HG03571 (cell line): Measurements from ENCODE around the gene SHC4.
"Not testable (repeated sequence)": the region's sequence is repeated elsewhere in the genome, so short reads cannot be mapped to it uniquely, and the experiment has no call there.

Experiments
- ATAC-seq: cut with Tn5 transposase; IDR thresholded peaks from one replicate; pipeline ENCODE4 v1.9.1; 2021; ENCODE audit not compliant: unreplicated experiment

SHC4 gene

GRCh38 chr15:48928877-48929538 is 34.7 kb downstream of the SHC4 start:
- ATAC-seq, result no peak

GRCh38 chr15:48925714-48926223 is 38.0 kb downstream of the SHC4 start:
- no peak for ATAC-seq

DNA sequence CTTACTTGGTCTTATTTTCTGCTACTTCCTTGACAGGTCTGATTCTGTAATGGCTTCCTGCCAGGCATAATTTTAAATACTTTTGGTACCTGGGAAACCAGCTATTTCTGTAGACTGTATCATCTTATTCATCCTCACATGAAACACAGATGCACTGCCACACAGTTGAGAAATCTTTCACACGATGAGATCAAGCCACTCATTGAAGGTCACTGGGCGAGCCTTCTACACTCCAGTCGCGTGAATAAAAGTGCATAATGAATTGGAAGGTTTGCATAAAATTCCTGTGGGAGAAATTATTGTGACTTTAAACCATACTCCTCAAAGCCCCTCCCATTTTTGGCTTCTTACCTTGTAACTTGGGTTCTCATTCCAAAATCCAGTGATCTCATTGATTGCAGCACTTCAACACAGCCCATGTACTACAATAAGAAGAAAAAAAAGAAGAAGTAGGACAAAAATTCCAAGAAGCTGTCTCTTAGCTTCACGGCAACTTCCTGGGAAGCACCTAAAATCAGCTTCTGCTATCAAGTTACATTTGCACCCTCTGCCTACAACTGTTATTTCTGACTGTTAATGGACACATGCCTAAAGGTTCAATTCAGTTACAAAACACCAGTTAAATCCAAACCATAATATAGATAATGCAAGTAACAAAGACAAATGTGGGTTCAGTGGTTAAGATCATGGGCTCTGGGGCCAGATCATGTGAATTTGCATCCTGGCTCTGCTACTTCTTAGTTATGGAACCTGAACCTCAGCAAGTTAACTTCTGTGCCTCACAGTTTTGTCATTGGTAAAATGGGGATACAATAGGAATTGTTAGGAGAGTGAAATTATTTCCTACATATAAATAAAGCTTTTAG is 39.0 kb downstream of the SHC4 start:
- ATAC-seq, result no peak

- ATAC-seq, result no peak
Observed at GRCh38 chr15:48922046-48922445, 41.7 kb downstream of the SHC4 start.

DNA sequence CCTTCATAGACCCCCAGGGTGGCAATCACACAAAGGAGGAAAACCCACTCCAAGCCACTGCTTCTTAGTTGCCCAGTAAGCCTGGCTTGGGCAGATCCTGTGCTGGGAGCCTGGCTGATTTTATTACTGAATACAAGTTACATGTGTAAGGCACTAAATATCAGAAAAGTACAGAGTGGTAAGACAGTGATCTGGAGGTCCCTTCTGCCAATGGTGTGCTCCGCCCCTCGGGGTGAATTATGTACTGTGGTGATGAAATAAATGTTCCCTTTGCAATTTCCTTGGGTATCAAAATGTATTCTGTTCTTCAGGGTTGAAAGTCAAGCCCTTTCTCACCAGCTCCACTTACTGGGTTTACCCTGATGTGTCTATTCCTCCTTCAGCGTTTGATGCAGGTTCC is 47.0 kb downstream of the SHC4 start:
- ATAC-seq, result no peak

- ATAC-seq, result no peak
Observed at GRCh38 chr15:48915861-48916260, 47.9 kb downstream of the SHC4 start.

DNA sequence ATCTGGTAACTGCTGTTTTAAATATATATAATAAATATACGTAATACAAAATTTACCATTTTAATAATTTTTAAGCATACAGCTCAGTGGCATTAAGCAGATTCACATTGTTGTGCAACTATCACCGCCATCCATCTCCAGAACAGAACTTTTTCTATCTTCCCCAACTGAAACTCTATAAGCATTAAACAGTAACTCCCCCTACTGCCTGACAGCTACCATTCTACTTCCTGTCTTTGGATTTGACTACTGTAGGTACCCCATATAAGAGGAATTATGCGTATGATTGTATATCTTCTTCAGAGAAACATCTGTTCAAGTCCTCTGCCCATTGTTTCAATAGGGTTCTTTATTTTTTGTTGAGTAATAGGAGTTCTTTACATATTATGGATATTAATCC is 49.0 kb downstream of the SHC4 start:
- no peak for ATAC-seq

DNA sequence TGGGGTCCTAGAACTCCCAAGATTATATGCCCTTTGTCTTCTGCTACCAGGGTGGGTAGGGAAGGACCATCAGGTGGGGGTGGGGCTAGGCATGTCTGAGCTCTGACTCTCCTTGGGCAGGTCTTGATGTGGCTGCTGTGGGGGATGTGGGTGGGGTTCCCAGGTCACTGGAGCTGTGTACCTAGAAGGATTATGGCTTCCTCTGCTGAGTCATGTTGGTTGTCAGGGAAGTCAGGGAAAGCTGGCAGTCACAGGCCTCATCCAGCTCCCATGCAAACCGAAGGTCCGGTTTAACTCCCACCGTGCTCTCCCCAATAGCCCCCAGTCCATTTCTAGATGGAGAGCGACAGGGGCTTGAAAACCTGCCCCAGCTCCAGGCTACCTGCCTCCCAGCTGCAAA is 50.6 kb downstream of the SHC4 start:
- no peak for ATAC-seq

DNA sequence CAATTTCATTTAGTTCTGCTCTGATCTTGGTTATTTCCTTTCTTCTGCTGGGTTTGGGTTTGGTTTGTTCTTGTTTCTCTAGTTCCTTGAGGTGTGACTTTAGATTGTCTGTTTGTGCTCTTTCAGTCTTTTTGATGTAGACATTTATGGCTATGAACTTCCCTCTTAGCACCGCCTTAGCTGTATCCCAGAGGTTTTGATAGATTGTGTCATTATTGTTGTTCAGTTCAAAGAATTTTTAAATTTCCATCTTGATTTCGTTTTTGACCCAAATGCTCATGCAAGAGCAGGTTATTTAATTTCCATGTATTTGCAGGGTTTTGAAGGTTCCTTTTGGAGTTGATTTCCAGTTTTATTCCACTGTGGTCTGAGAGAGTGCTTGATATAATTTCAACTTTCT is 53.2 kb downstream of the SHC4 start:
- not testable (repeated sequence) for ATAC-seq

DNA sequence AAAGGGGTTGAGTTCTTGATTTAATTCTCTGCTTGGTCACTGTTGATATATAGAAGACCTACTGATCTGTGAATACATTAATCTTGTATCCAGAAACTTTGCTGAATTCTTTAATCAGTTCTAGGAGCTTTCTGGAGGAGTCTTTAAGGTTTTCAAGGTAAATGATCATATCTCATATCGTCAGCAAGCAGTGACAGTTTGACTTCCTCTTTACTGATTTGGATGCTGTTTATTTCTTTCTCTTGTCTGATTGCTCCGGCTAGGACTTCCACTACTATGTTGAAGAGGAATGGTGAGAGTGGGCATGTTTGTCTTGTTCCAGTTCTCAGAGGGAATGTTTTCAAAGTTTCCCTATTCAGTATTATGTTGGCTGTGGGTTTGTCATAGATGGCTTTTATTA is 54.4 kb downstream of the SHC4 start:
- not testable (repeated sequence) for ATAC-seq

DNA sequence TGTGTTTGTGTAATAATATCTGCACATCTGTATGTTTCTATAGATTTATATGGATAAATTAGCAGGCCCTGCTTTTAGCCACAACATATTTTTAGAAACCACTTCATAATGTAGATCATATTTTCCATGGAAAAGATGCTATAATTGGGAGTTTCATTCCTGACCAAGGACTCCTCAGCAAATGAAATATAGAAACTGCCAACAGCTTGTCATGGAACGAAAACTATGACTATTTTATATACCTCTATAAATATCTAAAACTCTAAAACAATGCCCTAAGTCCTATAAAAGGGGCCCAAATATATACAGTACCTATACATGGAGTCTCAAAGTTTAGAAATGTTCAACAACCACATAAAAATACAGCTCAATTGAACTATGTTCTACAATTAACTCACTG is 57.9 kb downstream of the SHC4 start:
- ATAC-seq, result no peak

DNA sequence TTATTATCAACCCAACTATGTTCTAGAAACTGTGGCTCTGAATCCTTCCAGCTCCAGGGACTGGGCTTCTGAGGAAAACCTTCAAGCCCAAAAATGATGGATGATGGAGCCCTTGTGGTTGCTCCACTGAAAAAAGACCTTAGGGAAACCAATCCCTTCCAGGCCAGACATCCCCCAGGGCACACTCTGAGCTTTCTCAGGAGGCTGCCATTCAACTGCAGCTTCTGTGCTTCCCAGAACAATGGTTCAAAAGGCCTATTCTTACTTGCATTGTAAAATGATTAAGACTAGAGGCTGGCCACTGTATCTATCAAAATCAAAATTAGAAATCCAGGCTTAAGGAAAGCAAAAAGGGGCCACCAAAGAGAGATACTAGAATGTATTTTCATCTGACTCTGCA is 58.5 kb downstream of the SHC4 start:
- ATAC-seq, result no peak

- ATAC-seq, result no peak
Observed at GRCh38 chr15:48904758-48905157, 59.0 kb downstream of the SHC4 start.

- no peak for ATAC-seq
Observed at GRCh38 chr15:48899793-48900192, 63.9 kb downstream of the SHC4 start.

GRCh38 chr15:48898446-48898845 is 65.3 kb downstream of the SHC4 start:
- no peak for ATAC-seq

DNA sequence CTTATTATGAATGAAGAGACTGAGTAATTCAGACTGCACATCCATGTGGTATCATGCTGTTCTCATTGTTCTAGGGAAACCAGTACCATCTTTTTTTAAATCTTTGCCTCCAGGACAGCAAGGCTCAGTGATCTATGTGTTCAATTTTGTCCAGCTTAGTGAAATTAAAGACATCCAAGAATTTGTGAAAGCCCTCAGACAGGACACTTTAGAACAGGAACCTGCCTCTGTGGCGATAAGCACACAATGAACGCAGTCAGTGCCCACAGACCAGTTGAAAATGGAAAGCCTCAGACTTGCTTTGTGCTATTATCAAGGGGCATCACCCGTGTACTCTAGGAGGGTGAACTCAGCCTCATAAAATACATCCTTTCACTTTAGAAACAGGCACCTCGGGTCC is 65.7 kb downstream of the SHC4 start:
- no peak for ATAC-seq

DNA sequence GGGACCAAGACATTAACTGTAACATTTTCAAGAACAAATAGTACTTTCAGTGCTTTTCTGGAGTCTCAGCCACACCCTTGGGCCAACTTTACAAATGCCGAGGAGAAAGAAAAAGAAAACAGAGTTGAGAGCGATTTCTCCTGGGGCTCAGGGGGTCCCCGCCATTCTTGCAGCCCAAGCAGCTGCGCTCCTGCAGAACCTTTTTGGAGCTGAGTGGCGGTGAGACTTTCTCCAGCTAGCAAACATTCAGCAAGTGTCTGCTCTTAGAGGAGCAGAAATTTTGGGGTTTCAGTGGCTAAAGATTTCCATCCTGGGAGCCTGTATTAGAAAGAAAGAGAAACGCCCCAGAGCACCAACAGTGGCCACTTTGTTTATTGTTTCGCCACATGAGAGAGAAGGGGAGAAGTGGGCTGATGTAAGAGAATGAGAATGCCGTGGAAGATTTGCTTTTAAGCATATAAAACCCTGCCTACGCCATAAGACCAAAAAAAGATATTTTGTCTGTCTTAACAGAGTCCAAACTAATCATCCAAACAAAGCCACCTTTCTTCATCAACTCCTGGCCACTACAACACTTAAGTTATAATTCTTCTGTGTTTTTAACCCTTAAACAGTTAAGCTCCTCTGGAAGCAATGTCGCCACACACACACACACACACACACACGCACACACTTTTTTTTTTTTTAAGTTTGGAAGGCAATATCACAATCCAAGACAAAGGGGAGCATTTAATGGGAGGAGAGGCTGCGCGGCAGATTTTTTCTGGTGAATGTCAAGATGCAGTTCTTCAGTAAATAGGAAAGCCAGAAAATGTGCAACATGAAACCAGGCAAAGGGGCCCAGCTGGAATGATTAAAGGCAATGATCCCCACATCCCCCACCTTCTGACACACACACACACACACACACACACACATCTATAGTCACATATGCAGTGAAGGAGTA is 66.6 kb downstream of the SHC4 start:
- ATAC-seq, result no peak

DNA sequence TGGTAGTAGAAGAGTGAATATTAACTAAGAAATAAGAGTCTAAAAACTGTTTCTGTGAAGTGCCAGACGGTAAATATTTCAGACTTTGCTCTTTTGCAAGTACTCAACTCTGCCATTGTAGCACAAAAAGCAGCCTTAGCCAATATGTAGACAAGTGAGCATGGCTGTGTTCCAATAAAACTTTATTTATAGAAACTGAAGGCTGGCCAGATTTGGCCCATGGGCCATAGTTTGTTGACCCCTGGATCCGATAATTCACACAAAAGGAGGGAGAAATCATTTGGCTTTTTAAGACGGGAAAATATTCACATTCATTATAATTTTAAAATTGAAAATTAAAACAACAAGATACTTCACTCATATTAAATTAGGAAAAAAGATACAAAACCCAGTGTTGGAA is 70.4 kb downstream of the SHC4 start:
- ATAC-seq, result no peak

GRCh38 chr15:48891232-48891765 is 72.4 kb downstream of the SHC4 start:
- ATAC-seq, result no peak

GRCh38 chr15:48890375-48890972 is 73.2 kb downstream of the SHC4 start:
- no peak for ATAC-seq

- no peak for ATAC-seq
Observed at GRCh38 chr15:48889925-48890324, 73.8 kb downstream of the SHC4 start.
